H1 (cell line): ENCODE measurements around the gene APOL5. TPM values are rescaled to one million over a fixed set of nuclear protein-coding genes. Genes with fewer than 3 reads are reported as not detected.

ENCODE experiments used
- CTCF ChIA-PET: fragments of 300-600 bp; sonication (Branson Sonifier 250); formaldehyde crosslinking; loops from one replicate; lab custom pipeline; 2021; ENCODE audit not compliant: partially characterized antibody; lab: Charles Lee
- POLR2A ChIA-PET: fragments of 300-600 bp; sonication (Branson Sonifier 250); formaldehyde crosslinking; loops from one replicate; lab custom pipeline; 2021; ENCODE audit warnings: inconsistent platforms; ENCODE audit not compliant: partially characterized antibody; lab: Charles Lee
- DNase-seq, 2 experiments: peaks; one replicate each; pipeline versions ENCODE4 v3.0.0 to v3.0.0-alpha.2; 2010 to 2022; ENCODE audit warnings: low spot score in 2 of 2, low read depth in 1 of 2, mixed read lengths in 1 of 2
- FAIRE-seq: peaks from 2 replicates; lab custom pipeline; 2011; peaks lifted over from hg19 to GRCh38; lab: Jason Lieb, UNC
- H2AFZ ChIP-seq: 2 replicates; pipeline ENCODE4 v1.8.1; 2012; ENCODE audit warnings: low read length, inconsistent platforms
- H2AK5ac ChIP-seq: 2 replicates; pipeline ENCODE4 v1.6.1; 2013; ENCODE audit warnings: low read depth, low read length
- H2BK120ac ChIP-seq: replicated peaks from 2 replicates; pipeline ENCODE3; 2013; ENCODE audit warnings: low read depth, low read length, inconsistent platforms
- H2BK12ac ChIP-seq: 2 replicates; pipeline ENCODE4 v1.6.1; 2013; ENCODE audit warnings: low read depth, low read length
- H2BK15ac ChIP-seq: 2 replicates; pipeline ENCODE4 v1.6.1; 2013; ENCODE audit warnings: low read length
- H2BK20ac ChIP-seq: 2 replicates; pipeline ENCODE4 v1.6.1; 2013; ENCODE audit warnings: low read length
- H2BK5ac ChIP-seq: 2 replicates; pipeline ENCODE4 v1.6.1; 2013; ENCODE audit warnings: low read depth, low read length
- H3K14ac ChIP-seq: 2 replicates; pipeline ENCODE4 v1.6.1; 2013; ENCODE audit warnings: inconsistent platforms; ENCODE audit not compliant: insufficient read length
- H3K18ac ChIP-seq: 2 replicates; pipeline ENCODE4 v1.6.1; 2013; ENCODE audit warnings: low read length; ENCODE audit errors: extremely low read depth
- H3K23ac ChIP-seq: 2 replicates; pipeline ENCODE4 v1.6.1; 2013; ENCODE audit warnings: inconsistent platforms; ENCODE audit not compliant: insufficient read length
- H3K23me2 ChIP-seq: 2 replicates; pipeline ENCODE4 v1.6.1; 2013; ENCODE audit warnings: low read depth, low read length
- H3K27ac ChIP-seq: 2 replicates; pipeline ENCODE4 v1.6.1; 2011; ENCODE audit warnings: low read depth, low read length, inconsistent platforms
- H3K27me3 ChIP-seq, 4 experiments: replicated peaks in 1 of 4; 1 replicate in 1 of 4; 2 replicates in 3 of 4; pipeline versions ENCODE4 v1.6.1 to v1.8.1; 2011 to 2013; ENCODE audit warnings: low read length in 3 of 4, mild to moderate bottlenecking in 3 of 4, inconsistent platforms in 2 of 4, mixed read lengths in 2 of 4, moderate library complexity in 1 of 4; ENCODE audit not compliant: control insufficient read depth in 3 of 4, insufficient read depth in 3 of 4; ENCODE audit errors: extremely low read depth in 1 of 4
- H3K36me3 ChIP-seq, 4 experiments: 2 replicates each; pipeline versions ENCODE4 v1.6.1 to v1.8.1; 2011 to 2013; ENCODE audit warnings: mild to moderate bottlenecking in 4 of 4, low read length in 3 of 4, moderate library complexity in 2 of 4, control low read depth in 1 of 4, inconsistent platforms in 1 of 4; ENCODE audit not compliant: insufficient read depth in 4 of 4, control insufficient read depth in 2 of 4
- H3K4ac ChIP-seq: replicated peaks from 2 replicates; pipeline ENCODE3; 2013; ENCODE audit warnings: low read length, low read depth, mixed read lengths, inconsistent platforms; ENCODE audit not compliant: insufficient read length
- H3K4me1 ChIP-seq, 4 experiments: replicated peaks in 1 of 4; 1 replicate in 1 of 4; 2 replicates in 3 of 4; pipeline versions ENCODE4 v1.6.1 to v1.8.1; 2011 to 2013; ENCODE audit warnings: low read length in 3 of 4, inconsistent platforms in 2 of 4, mixed read lengths in 1 of 4; ENCODE audit not compliant: insufficient read depth in 4 of 4, control insufficient read depth in 3 of 4
- H3K4me2 ChIP-seq, 2 experiments: 2 replicates each; pipeline versions ENCODE4 v1.6.1 to v1.8.1; 2011 to 2013; ENCODE audit warnings: low read depth in 2 of 2, low read length in 2 of 2, control low read depth in 1 of 2, inconsistent platforms in 1 of 2, mild to moderate bottlenecking in 1 of 2; ENCODE audit not compliant: insufficient read depth in 1 of 2
- H3K4me3 ChIP-seq, 4 experiments: fragments of 200-600, 300-600 bp in 1 of 4; sonication (generic), shearing (Covaris generic), sonication (Bioruptor Twin) in 1 of 4; 2 replicates each; pipeline versions ENCODE4 v1.5.1 to v1.8.1; 2011 to 2016; ENCODE audit warnings: low read length in 4 of 4, low read depth in 3 of 4, control low read depth in 2 of 4, inconsistent platforms in 2 of 4, mild to moderate bottlenecking in 2 of 4, mixed read lengths in 1 of 4, moderate library complexity in 1 of 4; ENCODE audit not compliant: insufficient read depth in 2 of 4; ENCODE audit errors: extremely low read depth in 1 of 4
- H3K56ac ChIP-seq: replicated peaks from 2 replicates; pipeline ENCODE3; 2013; ENCODE audit warnings: low read depth, mild to moderate bottlenecking, mixed read lengths, low read length, inconsistent platforms; ENCODE audit not compliant: insufficient read length
- H3K79me1 ChIP-seq: 2 replicates; pipeline ENCODE4 v1.6.1; 2013; ENCODE audit warnings: low read depth, low read length, control low read depth
- H3K79me2 ChIP-seq, 2 experiments: 2 replicates each; pipeline versions ENCODE4 v1.6.1 to v1.8.1; 2012 to 2013; ENCODE audit warnings: low read length in 2 of 2, mild to moderate bottlenecking in 2 of 2, inconsistent platforms in 1 of 2; ENCODE audit not compliant: insufficient read depth in 2 of 2, control insufficient read depth in 1 of 2
- H3K9ac ChIP-seq, 4 experiments: replicated peaks in 1 of 4; 1 replicate in 1 of 4; 2 replicates in 3 of 4; pipeline versions ENCODE4 v1.6.1 to v1.8.1; 2011 to 2013; ENCODE audit warnings: low read depth in 3 of 4, low read length in 3 of 4, control low read depth in 2 of 4, mild to moderate bottlenecking in 2 of 4, moderate library complexity in 2 of 4, inconsistent platforms in 1 of 4; ENCODE audit errors: extremely low read depth in 1 of 4
- H3K9me3 ChIP-seq, 2 experiments: 2 replicates each; pipeline versions ENCODE4 v1.6.1 to v1.8.1; 2012 to 2013; ENCODE audit warnings: mild to moderate bottlenecking in 2 of 2, moderate library complexity in 2 of 2, control low read depth in 1 of 2, inconsistent platforms in 1 of 2, low read depth in 1 of 2, low read length in 1 of 2, mixed read lengths in 1 of 2; ENCODE audit not compliant: insufficient read depth in 2 of 2
- H4K20me1 ChIP-seq, 2 experiments: replicated peaks in 1 of 2; 2 replicates each; pipeline versions ENCODE3 to v1.8.1; 2011 to 2013; ENCODE audit warnings: inconsistent platforms in 2 of 2, low read length in 2 of 2, mild to moderate bottlenecking in 1 of 2; ENCODE audit not compliant: insufficient read depth in 2 of 2, control insufficient read depth in 1 of 2
- H4K5ac ChIP-seq: 2 replicates; pipeline ENCODE4 v1.6.1; 2013; ENCODE audit warnings: low read length, low read depth, mixed read lengths, inconsistent platforms; ENCODE audit not compliant: insufficient read length
- H4K8ac ChIP-seq: 2 replicates; pipeline ENCODE4 v1.8.0; 2013; ENCODE audit warnings: mild to moderate bottlenecking, moderate library complexity, low read length, inconsistent platforms; ENCODE audit not compliant: insufficient read depth; ENCODE audit errors: extremely low read depth
- H4K91ac ChIP-seq: replicated peaks from 2 replicates; pipeline ENCODE3; 2013; ENCODE audit warnings: low read length, mixed read lengths, inconsistent platforms; ENCODE audit not compliant: insufficient read length
- BCL11A ChIP-seq, 2 experiments: IDR thresholded peaks; one replicate each; pipeline ENCODE4 v1.6.1; 2011; ENCODE audit warnings: low read depth in 2 of 2, low read length in 2 of 2, mild to moderate bottlenecking in 2 of 2
- BRCA1 ChIP-seq: IDR thresholded peaks from 2 replicates; pipeline ENCODE4 v1.6.1; 2012; ENCODE audit warnings: low read depth, low read length, improper control_type of control experiment
- CTCF ChIP-seq, 3 experiments: IDR thresholded peaks; 1 replicate in 2 of 3; 2 replicates in 1 of 3; pipeline versions ENCODE4 v1.5.1 to v1.6.1; 2011; ENCODE audit warnings: low read length in 3 of 3, mild to moderate bottlenecking in 3 of 3, inconsistent platforms in 2 of 3, low read depth in 1 of 3, moderate library complexity in 1 of 3; ENCODE audit not compliant: insufficient read depth in 1 of 3; ENCODE audit errors: control extremely low read depth in 1 of 3
- HDAC2 ChIP-seq, 2 experiments: fragments of 300-600 bp in 1 of 2; sonication (generic) in 1 of 2; IDR thresholded peaks; 2 replicates each; pipeline ENCODE4 v1.6.1; 2011 to 2012; ENCODE audit warnings: low read depth in 2 of 2, low read length in 2 of 2, mild to moderate bottlenecking in 2 of 2, moderate library complexity in 2 of 2, borderline replicate concordance in 1 of 2, inconsistent platforms in 1 of 2
- HDAC6 ChIP-seq: IDR thresholded peaks from one replicate; pipeline ENCODE4 v1.7.1; 2012; ENCODE audit warnings: low read depth, mild to moderate bottlenecking, inconsistent platforms, low read length, moderate library complexity
- JUND ChIP-seq: IDR thresholded peaks from 2 replicates; pipeline ENCODE4 v1.6.1; 2011; ENCODE audit warnings: mild to moderate bottlenecking, improper control_type of control experiment, low read length
- MAFK ChIP-seq: IDR thresholded peaks from 2 replicates; pipeline ENCODE4 v1.6.1; 2012; ENCODE audit warnings: low read depth, mild to moderate bottlenecking, improper control_type of control experiment, low read length
- POU5F1 ChIP-seq: IDR thresholded peaks from 2 replicates; pipeline ENCODE4 v1.6.1; 2011; ENCODE audit warnings: low read depth, mild to moderate bottlenecking, low read length, moderate library complexity
- SAP30 ChIP-seq: fragments of 300-600 bp; sonication (generic); IDR thresholded peaks from 2 replicates; pipeline ENCODE4 v1.7.1; 2012; ENCODE audit warnings: low read length, moderate library complexity, mild to moderate bottlenecking, inconsistent platforms; ENCODE audit not compliant: insufficient read depth, insufficient replicate concordance
- SP4 ChIP-seq: IDR thresholded peaks from 2 replicates; pipeline ENCODE4 v1.6.1; 2012; ENCODE audit warnings: low read length, inconsistent platforms
- SRF ChIP-seq: IDR thresholded peaks from 2 replicates; pipeline ENCODE4 v1.6.1; 2011; ENCODE audit warnings: mild to moderate bottlenecking, low read depth, low read length, moderate library complexity
- TBP ChIP-seq: IDR thresholded peaks from 2 replicates; pipeline ENCODE4 v1.6.1; 2011; ENCODE audit warnings: low read depth, low read length, improper control_type of control experiment
- WGBS, 2 experiments: shearing (Covaris generic) in 1 of 2; methylation state at CpG; one replicate each; pipeline versions ENCODE4 v1.1.6 to v1.1.7; 2013 to 2015; ENCODE audit warnings: low lambda C conversion rate in 2 of 2, mixed read lengths in 2 of 2, inconsistent platforms in 1 of 2, low coverage in 1 of 2, missing lambda C conversion rate in 1 of 2; ENCODE audit not compliant: insufficient replicate concordance in 2 of 2, insufficient coverage in 1 of 2, insufficient read length in 1 of 2; ENCODE audit errors: extremely low coverage in 1 of 2, missing lambda C conversion rate in 1 of 2; 5-methylcytosine and 5-hydroxymethylcytosine counted together
- polyA plus RNA-seq, 7 experiments: library from polyadenylated mRNA; depleted of rRNA in 3 of 7; stranded (reverse) in 5 of 7; unstranded in 2 of 7; fragments of >200 nt in 5 of 7; fragments of 200-250 nt in 2 of 7; gene quantifications; 1 replicate in 5 of 7; 2 replicates in 1 of 7; 4 replicates in 1 of 7; pipeline versions ENCODE4 v1.2.1 to v1.2.3, GENCODE V29; 2011 to 2013; ENCODE audit warnings: missing spikeins in 2 of 7, mixed read lengths in 2 of 7
- total RNA-seq: library from RNA; stranded (reverse); fragmentation: NEBNext Ultra II Directional; extraction: Animal tissue kit (Norgen Biotek cat#: 25700); gene quantifications from 2 replicates; pipeline ENCODE4 v1.2.1, GENCODE V29; 2021

APOL5 gene
- total and polyA plus RNA-seq, 2 of the 8 experiments (the other 6 are each of a cell fraction or from before 2014, with no cell fraction given), result not detected

- Histone ChIP-seq H2BK12ac (no peak overlapping the region), H3K27me3 (no peaks in the 10 kb centered on the region), H3K36me3 (no peaks in the 10 kb centered on the region), H3K4me1 (no peaks in the 10 kb centered on the region), H3K23ac (no peak overlapping the region), H3K56ac (no peak overlapping the region), H2BK5ac (no peak overlapping the region), H4K5ac (no peak overlapping the region), H3K9ac (no peak overlapping the region), H2BK120ac (no peak overlapping the region), H3K4me2 (no peak overlapping the region), H3K27ac (no peak overlapping the region), H4K20me1 (no peaks in the 10 kb centered on the region), H3K4ac (no peak overlapping the region), H3K23me2 (no peaks in the 10 kb centered on the region), H4K91ac (no peak overlapping the region), H3K9me3 (no peaks in the 10 kb centered on the region), H3K18ac (no peak overlapping the region), H3K14ac (no peak overlapping the region), H2AFZ (no peak overlapping the region), H2BK15ac (no peak overlapping the region), H3K79me2 (no peaks in the 10 kb centered on the region), H2BK20ac (no peak overlapping the region), H3K4me3 (no peak overlapping the region), H2AK5ac (no peak overlapping the region), H4K8ac (no peak overlapping the region), H3K79me1 (no peaks in the 10 kb centered on the region)
- ChIA-PET POLR2A (no interaction called here), CTCF (interaction anchor here (1.4 to 1.5 kb wide), 3 partner anchors 12 to 14 kb away, joined by 3 to 7 read pairs (median 4); no protein-coding TSS in a partner anchor)
- TF ChIP-seq BRCA1, result no peak
- no peak for TF ChIP-seq TBP
- TF ChIP-seq JUND, result no peak
- TF ChIP-seq HDAC6, result no peak
- no peak for TF ChIP-seq HDAC2 (IDR thresholded peaks at IDR 0.05; ENCODE audit: borderline replicate concordance in 1 of 2, low read depth in 2 of 2, low read length in 2 of 2)
- TF ChIP-seq POU5F1, result no peak
- no peak for TF ChIP-seq BCL11A (IDR thresholded peaks at IDR 0.05; ENCODE audit: low read depth in 2 of 2, low read length in 2 of 2)
- TF ChIP-seq SAP30, result no peak
- TF ChIP-seq SP4, result no peak
- TF ChIP-seq CTCF (IDR thresholded peaks at IDR 0.05; ENCODE audit: control extremely low read depth in 1 of 3, insufficient read depth in 1 of 3, low read depth in 1 of 3, low read length in 3 of 3), result no peak
- TF ChIP-seq MAFK, result no peak
- TF ChIP-seq SRF, result no peak
- WGBS, 2 experiments, result 92% methylated on average over 11 of the region's 11 CpGs; no CpG with 5 or more reads in 1 of the 2 experiments
- DNase-seq (no peak), FAIRE-seq (no peak)
These were observed 9.8 kb downstream of the APOL5 start for GRCh38 chr22:35727436-35727835.
